Metanephros (tissue), 1 donor: ENCODE measurements around the gene VTA1. TPM values are rescaled to one million over a fixed set of nuclear protein-coding genes. Genes with fewer than 3 reads are reported as not detected.

Experiments
- total RNA-seq: library from RNA; depleted of rRNA; stranded (reverse); fragments of >200 nt; gene quantifications from one replicate; pipeline ENCODE4 v1.2.3, GENCODE V29; 2014

The VTA1 gene, protein sequence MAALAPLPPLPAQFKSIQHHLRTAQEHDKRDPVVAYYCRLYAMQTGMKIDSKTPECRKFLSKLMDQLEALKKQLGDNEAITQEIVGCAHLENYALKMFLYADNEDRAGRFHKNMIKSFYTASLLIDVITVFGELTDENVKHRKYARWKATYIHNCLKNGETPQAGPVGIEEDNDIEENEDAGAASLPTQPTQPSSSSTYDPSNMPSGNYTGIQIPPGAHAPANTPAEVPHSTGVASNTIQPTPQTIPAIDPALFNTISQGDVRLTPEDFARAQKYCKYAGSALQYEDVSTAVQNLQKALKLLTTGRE
- 43.6 TPM for total RNA-seq

DNA sequence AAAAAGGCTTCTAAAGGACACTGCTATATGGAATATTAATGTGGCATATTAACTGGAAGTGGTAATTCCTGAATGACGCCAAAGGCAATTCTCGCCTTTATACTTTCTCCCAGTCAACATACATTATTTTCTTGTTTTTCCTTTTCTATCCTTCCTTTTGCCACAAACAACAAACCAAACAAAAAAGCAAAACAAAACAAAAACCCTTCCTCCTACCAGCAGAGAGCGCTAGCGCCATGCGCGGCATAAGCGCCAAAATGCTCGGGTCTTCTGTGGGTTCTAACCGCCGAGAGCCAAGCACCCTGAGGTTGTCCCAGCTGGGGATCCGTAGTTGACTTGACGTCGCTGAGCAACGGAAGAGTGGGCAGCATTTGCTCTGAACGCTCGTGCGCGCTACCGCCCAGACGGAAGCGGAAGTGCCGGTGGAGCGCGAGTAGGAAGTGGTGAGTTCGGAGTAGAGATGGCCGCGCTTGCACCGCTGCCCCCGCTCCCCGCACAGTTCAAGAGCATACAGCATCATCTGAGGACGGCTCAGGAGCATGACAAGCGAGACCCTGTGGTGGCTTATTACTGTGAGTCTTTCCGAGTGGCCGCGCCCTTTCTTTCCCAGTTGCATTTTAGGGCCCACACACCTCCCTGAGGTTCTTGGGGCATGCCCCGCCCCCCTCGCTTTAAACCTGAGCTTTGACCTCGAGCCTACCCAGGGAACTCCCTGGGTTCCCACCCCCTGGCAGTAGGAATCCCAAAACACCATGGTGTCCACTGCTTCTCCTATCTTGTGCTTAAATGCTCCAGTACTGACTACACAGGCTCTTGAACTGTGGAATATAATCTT is at the start of gene VTA1, which contains the start of gene NMBR:
Gene VTA1, plus strand, starts transcription at position 436 of the 835 bp plus-strand sequence. Its CDS starts 25 bp downstream, at position 461.
Gene NMBR, minus strand, starts transcription at position 295 of the 835 bp plus-strand sequence. CDS start 58,464 bp downstream, outside the sequence.

DNA sequence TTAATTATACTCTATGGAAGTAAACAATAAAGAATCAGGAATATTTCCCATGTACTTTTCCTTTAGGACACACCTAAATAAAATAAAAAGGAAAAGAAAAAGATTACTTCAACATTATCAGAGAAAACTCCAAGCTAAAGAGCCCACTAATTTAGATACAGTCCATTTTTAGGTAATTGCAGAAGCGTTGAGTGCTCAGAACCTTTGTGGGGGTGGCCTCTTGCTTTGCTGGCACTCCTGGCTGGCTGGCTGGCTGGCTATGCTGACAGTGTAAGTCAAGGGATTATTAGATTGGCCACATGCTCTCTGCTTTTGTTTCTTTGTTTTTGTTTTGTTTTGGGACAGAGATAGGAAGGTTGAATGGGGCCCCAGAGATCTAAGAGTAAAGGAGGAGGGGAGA is 14.4 kb upstream of the VTA1 start, which contains the start of gene GJE1:
Gene GJE1, plus strand, starts transcription at position 301 of the 400 bp plus-strand sequence. CDS start 234 bp downstream, outside the sequence.

Other genes with a start within 250 kb of the VTA1 start
- gene GJE1, start 14.3 kb upstream of the VTA1 start, total RNA-seq: not detected
- 0.29 TPM for gene NMBR, start 141 bp upstream of the VTA1 start, total RNA-seq
- 37.0 TPM for gene ADGRG6, start 154.7 kb downstream of the VTA1 start, total RNA-seq